ENCODE data around the gene CDC42BPB.

Gene CDC42BPB

DNA sequence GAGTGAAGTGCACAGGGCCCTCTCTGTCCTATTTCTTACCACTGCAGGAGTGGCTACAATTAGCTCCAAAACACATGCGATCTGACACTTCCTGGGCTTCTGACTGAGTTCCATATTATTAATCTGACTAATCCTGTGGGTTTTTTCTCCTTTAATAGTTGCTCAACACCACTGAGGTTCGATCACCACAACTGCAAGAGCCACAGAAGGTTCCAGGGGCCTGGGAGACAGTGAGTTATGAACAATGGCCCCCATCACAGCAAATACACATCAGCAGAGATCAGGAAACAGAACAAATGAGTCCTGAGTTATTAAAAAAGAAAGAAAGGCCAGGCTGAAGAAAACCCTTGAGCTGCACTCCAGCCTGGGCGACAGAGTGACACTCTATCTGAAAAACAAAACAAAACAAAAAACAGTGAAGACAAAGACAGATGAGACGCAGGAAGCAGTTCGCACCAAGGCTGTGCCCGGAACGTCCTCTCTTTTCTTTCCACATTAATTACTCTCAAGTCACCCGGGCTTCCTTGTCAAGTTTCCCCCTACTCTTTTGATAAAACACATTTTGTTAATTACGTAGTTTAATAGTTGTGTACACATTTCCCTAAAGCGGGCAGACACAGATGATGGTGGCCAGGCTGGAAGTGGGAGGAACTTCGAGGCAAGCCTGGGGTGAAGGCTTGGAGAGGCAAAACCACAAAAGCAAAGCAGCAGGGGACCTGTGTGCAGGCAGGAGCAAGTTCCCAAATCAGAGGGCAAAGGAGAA lies 42.7 kb downstream of the CDC42BPB start:
- DNase-seq = no peak

DNA sequence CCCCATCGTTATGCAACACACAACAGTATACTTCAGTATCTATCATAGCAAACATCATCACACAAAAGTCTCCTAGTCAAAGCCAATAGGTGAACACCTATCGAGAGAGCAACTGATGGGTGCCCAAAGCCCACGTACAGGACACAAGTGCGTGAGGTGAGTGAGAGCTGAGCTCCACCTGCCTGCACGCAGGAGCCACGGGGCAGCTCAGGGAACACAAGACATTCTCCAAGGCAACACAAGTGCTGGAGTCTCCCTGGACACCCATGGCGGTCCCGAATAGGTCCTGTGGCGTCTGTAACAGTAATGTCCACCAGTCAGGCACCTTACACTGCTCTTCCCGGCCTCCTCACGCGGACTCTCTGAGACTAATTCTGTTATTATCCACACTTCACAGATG lies 44.3 kb downstream of the CDC42BPB start:
- no peak for DNase-seq

DNA sequence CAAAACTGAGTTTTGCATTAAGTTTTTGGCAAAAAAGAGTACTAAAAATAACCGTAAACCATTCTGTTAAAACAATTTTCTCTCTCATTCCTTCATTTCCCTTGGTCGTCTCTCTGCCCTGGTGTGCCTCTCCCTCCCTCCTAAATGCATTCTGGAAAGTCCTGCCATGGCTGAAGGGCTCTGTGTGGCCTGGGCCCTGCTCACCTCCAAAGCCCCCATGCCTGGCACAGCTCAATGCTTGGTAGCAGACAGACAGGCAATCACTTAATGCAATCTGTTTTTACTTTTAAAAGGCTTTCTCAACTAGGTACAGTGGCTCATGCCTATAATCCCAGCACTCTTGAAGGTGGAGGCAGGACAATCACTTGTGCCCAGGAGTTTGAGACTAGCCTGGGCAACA lies 47.8 kb downstream of the CDC42BPB start:
- DNase-seq = no peak

DNA sequence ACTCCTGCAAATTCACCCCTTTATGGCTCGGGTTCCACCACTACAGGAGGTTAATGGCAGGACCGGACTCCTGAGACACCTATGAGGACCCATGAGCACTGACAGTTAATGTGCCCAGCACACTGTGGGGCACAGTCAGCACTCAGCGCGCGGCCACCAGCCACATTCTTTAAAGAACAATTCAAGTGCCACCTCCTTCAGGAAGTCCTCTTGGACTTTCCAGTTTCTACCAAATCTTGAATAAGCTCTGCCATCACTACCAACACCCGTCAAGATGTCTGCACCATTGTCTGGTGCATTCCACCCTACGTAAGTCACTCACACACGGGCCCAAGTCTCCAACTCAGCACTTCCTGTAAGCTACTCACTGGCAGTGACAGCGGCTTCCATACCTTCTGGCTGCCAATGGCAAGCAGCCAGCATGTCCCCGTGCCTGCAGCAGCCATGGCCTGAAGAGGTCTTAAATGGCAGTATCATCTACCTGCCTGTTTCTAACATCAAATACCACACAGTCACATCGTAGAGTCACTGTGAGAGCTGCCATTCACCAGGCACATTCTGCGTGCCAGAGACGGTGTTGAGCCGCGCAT lies 48.5 kb downstream of the CDC42BPB start:
- DNase-seq = peak in 1 of 14 donors; percentile 5

DNA sequence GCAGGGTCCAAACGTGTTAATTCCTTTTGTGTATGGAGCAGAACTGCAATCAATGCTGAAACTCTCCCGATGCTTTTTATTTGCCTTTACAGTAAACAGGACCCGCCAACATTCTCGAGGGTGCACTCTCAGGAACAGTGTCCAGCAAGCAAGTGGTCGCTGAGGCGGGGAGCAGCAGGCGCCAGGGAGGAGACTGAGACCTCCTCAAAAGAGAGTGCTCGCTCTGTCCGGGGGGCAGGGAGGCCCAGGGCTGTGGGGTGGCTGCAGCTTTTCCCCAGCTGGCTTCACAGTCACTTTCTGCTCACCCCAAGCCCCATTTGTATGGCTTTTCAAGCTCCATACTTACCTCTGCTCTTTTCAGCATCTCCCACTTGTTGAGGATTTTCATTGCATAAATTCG lies 49.2 kb downstream of the CDC42BPB start:
- no peak for DNase-seq

DNA sequence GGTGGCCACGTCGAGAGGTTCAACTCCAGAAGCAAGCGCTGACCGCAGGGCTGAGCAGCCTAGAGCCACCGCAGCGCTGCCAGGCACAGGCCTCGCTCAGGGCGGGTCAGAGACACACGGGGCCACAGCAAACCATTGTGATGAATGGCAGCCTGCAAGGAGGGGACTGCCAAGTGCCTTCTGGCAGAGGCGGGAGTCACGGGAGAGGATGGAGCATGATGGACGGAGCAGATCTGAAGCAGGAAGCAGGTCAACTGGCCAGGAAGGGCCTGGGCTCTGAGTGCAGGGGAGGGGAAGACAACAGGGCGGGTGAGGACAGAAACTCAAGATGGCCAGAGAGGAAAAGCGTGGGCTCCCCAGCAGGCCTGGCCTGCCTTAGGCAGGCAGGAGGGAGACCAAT lies 49.8 kb downstream of the CDC42BPB start:
- DNase-seq = peak in 11 of 14 donors; percentile 45 to 85 (median 76)

DNA sequence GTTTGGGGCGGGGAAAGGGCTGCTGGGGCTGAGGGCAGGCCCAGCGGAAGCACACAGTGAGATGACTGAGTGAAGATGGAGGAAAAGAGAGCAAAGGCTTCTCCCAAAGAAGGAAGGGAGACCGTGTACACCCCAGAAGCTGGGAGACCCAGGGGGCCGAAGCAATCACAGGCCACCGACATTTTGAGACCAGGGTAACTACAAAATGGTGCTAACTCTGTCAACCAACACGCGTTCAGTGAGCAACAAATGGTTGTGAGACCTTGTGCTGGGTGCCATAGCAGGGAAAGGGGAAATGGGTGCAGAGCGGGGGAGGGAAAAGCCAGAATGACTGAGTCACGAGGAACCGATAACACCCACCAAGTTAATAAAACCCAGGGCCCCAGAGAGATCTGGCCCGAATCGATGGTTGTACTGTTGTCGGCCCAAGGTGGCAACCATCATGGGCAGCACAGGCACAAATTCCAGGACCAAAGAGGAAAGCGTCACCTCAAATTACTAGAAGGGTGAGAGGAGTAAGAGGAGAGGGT lies 50.3 kb downstream of the CDC42BPB start:
- no peak for DNase-seq

DNA sequence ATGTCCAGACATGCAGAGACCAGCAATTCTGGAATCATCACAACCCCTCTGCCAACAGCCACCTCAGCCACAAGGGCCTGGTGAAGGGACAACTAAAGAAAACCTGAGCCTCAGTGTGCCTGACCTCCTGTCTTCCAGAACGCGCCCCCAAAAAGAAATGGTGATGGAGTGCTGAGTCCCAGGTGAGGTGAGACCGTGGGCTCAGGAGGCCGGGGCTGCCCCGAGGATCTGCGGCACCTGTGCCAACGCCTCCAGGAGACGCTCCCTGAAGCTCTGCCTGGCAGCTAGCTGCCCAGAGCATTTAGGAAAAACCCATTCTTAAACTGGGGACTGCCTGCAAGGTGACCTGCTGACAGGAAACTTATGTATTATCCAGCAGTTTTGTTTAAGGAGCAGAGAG lies 51.2 kb downstream of the CDC42BPB start:
- DNase-seq = no peak

DNA sequence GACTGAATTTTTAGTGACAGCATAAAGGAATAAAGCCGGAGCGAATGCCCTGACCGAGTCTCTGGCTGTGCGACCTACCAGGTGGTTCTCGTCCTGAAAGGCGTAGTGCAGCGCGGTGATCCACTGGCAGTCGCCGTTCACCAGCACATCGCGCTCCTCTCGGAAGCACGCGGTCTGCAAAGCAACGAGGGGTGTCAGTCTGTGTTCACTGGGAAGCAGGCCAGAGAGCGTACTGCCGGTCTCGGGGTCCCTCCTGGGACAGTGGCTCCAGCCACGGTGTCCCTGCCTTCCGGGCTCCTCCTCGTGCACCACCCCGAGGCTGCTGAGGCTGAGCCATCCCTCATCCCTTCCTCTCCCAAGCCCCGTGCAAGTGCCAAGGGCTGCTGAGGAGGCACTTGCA lies 53.5 kb downstream of the CDC42BPB start:
- DNase-seq = no peak

DNA sequence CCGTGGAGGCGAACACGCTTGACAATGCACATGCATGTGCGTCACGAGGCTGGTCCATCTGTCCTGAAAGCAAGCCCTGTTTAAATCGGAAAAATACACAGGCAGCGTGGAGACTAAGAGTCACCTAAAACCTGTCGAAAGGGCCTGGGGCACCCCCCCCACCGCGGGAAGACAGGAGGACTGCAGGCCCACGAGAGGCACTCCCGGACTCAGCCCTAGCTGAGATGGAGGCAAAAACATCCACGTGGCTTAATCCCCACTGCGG lies 54.1 kb downstream of the CDC42BPB start:
- no peak for DNase-seq

DNA sequence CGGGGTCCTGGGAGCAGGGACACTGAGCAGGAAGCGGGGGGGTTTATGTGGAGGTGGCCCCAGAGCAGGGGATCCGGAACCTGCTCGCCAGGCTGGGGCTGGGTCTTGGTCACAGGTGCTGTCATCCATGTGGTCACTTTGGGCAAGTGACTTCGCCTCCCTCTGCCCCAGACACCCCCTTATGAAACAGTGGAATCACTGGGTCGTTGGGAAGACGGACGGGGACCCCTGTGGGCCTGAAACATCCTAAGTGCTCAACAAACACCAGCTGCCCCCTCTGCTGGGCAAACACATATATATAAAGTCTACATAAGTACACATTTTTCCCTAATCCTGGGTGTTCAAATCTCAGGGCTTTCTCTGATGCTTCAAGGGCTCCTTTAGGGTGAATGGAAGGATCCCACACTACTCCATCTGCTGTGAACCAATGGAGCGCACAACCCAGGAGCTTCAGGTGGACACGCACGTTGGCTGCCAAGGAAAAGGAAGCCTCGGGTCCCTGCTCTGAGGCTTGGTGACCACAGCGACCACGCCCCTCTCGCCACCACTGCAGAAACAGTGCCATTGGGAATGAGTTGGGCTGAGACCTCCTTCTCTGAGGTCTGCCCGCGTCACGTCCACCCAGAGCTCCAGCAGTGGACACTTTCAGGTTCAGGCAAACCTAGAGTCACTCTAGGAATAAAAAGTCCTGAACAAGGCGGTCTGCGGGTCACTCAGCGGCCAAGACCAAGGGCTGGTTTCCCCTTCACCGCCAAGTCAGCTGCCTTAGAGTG lies 54.6 kb downstream of the CDC42BPB start:
- DNase-seq = no peak

DNA sequence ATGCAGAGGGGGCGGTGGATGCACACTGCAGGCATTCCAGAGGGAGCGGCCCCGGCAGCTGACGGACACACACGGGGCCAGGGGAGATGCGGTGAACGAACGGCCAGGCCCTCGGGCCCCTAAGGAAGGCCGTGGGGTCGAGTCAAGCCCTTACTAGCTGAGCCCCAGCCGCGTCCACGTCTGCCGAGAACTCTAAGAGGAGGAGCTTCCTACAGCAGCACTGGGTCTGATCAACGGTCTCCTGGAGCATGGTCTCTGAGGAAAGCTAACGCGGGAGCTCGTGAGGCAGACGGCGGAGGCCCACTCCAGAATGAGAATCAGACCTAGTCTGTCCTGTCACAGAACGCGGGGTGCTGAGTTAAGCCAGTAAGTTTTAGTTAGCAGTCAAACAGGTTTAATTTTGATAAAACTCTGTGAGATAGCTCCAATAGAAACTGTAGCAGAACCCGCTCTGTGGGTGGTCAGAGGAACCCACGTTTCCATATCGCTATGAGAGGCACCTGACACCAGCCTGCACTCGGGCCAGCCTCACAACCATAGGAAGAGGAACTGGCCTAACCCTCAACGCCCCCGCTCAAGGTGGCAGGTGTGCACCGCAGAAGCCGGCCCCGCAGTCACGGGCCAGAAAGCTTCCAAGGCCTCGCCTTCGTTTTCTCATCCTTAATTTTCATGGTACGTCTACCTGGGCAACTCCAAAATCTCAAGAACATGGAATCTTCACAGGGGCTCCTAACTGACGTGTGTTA lies 55.5 kb downstream of the CDC42BPB start:
- DNase-seq = peak in 1 of 14 donors; percentile 13

DNA sequence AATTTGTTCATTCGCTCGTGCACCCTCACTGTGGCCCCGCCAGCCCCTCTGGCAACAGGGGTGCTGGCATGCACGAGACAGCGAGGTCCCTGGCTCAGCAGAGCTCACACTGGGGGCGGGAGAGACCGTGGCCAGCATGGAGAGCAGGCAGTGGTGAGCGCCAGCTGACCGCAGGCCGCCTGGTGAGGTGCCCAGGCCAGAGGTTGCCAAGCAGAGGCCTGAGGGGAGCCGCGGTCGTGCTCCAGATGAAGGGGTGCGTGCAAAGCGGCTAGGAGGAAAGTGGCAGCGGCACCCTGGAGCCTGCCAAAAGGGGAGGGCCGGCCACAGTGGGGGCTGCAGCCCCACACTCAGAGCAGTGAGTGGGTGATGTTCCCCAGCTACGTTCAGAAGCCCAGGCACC lies 56.1 kb downstream of the CDC42BPB start:
- peak in 7 of 14 donors; percentile 22 to 67 (median 40) for DNase-seq

DNA sequence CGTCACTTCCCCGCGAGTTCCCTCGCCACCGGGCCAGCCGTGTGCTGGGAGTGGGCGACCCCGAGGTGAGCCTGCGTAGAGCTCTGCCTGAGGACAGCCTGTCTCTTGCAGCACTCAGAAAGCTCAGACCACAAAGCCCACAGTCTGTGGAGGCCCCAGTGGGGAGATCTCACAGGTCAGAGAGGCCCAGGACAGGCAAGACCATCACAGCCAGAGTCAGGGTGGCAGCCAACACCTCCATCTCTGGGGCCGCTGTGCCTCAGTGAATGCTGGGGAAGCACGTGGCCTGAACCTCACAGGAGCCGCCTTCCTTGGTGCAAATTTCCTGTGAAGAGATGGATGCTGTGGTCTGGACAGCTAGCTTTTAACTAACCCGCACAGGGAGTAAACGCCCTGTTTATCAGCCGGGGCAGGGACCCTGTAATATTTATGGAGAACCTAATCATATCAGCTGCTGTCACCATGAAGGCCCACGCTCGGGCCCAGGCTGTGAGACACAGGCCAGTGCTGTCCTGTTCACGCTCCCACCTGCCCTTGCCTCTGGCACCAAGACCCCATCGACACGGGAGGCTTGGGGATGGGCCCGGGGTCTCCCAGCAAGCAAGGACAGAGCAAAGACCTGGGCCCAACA lies 56.9 kb downstream of the CDC42BPB start:
- DNase-seq = no peak

DNA sequence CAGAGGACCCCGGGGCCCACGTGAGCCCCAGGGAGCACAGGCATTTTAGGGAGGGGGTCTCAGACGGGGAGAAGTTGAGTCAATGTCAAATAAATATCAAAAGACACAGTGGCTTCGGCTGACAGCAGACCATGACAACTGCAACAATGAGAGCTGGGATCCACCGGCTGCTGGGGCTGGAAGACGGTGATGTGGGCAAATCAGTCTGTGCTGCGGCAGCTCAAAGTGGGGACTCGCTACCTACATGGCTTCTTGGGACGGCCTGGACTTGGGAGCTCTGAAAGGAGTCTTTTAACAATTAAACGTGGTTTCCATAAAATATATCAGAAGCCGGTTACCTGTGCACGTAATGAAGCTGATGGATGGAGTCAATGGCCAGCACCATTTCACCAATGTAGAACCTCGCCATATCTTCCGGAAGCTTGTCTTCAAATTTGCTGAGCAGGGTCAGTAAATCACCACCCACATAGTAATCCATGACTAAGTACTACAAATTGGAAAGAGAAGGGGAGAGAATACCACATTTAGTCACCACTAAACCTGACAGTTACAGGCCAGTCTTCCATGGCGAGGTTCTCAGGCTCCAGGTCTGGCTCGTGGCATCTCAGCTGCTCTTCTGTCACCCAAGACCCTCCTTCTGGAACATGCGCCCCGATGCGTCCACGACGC lies 58.0 kb downstream of the CDC42BPB start:
- no peak for DNase-seq

DNA sequence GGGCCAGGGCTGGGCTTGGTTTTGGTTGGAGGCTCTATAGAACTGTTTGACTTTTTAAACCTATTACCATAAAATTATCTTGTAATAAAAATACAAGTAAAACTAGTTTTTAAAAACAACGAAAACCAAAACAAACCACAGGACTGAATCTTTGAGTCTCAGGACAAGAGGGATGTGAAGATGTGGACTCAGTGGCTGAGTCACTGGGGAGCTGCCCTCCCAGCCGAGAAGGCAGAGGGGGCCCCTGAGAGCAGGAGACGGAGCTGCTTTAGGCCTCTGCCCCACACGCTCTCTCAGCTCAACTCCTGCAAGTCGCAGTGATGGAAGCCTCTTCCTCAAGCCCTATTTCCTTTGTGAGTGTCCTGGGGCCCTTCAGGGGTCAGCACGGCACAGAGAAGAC lies 59.0 kb downstream of the CDC42BPB start:
- DNase-seq = no peak

DNA sequence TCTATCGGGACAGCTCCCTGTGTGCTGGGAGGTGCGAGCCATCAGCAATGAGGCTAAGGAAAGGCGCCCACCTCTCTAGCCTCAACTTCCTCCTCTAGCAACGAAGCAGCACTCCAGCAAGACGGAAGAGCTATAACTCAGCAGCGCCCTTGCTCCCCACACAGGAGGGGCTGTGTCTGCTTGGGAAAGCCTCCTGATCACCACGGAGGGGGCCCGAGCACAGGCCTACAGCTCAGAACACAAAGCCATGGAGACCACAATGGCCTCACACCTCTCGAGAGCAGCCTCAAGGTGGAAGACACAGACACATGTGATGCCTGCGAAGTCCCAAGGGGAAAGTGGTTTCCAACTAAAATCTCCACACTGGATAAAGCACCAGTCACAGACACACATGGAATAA lies 60.4 kb downstream of the CDC42BPB start:
- no peak for DNase-seq

DNA sequence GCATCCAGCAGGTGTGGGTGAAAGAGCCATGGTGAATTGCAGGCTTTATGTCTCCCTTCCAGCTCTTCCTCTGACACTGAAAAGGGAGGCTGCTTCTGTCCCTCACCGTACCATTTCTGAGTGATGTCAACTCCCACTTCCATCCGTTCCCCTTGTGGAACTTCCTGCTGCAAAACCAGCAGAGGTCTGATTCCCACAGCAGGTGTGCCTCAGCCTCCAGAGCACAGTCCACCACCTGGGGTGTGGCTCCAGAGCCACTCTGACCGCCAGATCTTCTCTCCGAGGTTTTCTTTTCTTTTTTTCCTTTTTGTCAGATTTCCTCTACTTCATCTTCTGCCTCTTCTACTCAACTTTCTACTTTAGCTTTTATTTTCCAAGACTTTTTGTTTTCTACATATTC lies 62.7 kb downstream of the CDC42BPB start:
- DNase-seq = no peak

DNA sequence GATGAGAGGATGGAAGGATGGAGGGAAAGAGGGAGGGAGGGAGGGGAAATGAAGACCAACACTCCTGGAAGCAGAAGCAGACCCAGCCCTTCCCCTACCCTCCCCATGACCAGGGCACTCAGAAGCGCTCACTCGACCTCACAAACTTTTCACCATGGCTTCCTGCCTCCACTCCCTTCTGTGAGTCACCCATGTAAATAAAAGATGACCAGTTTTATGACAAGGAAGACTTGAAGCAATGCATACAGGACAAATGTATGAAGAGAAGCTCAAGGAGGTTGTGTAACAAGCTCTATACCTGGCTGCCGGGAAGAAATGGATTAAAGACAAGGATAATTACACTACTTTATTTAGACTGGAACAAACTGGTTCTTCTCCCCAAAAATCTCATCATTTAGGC lies 63.8 kb downstream of the CDC42BPB start:
- DNase-seq = no peak

DNA sequence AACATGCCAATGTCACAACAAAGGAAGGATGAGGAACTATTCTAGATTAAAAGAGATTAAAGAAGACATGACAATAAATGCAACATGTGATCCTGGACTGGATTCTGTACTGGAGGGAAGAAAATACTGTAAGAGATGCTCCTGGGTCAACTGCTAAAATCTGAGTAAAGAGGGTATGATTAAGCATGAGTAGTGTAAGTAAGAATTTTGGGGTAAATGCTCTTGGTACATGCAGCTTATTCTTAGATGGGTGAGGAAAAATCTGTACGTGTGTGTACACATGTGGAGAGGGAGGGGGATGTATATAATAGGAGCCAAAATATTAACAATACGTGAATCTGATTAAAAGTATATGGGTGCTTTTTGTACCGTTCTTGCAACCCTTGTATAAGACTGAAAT lies 66.0 kb downstream of the CDC42BPB start:
- DNase-seq = no peak

DNA sequence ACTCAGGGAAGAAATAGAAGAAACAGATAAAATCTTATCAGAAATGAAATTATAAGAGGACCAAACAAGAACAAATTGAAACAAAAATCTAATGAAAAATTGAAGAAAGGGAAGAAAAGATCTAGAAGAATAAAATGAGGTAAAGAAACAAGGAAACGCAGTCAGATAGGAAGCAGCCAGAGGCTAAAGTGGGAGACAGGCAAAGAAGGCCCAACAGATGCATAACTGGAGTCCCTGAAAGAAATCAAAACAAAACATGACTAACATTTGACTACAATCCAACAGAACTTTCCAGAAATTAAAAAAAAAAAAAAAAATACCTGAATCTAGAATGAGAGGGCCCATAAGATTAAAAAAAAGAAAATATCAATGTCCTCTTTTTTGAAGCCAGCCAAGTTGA lies 69.3 kb downstream of the CDC42BPB start:
- DNase-seq = no peak

Measured in C1 segment of cervical spinal cord (tissue), 14 donors.